HepG2 (cell line): ENCODE measurements around the gene CTNNA1. TPM values are rescaled to one million over a fixed set of nuclear protein-coding genes. Genes with fewer than 3 reads are reported as not detected.

Experiments
- ATAC-seq: fragments of 200-7000 bp; cut with Tn5 transposase; 3 replicates; pipeline ENCODE4 v1.9.1; 2020; ENCODE audit warnings: mild to moderate bottlenecking, moderate library complexity
- BruUV-seq: library from RNA; stranded (reverse); fragments of 400-500 nt; replicated peaks from 2 replicates; lab custom pipeline; 2021; lab: Mats Ljungman, UMichigan
- CTCF ChIA-PET: fragments of 300-600 bp; formaldehyde crosslinking; extraction: SDS; loops from one replicate; lab custom pipeline; 2021; ENCODE audit warnings: low total read pairs, inconsistent platforms, low intra/inter-chr PET ratio; lab: Yijun Ruan, JAX
- POLR2A ChIA-PET: fragments of 350-600 bp; sonication (Branson Sonifier 250); formaldehyde crosslinking; loops from one replicate; lab custom pipeline; 2020; ENCODE audit warnings: antibody characterized with exemption, inconsistent platforms; lab: Yijun Ruan, JAX
- DNase-seq: peaks from one replicate; pipeline ENCODE4 v3.0.0-alpha.2; 2015; ENCODE audit warnings: low spot score
- FAIRE-seq: peaks from 3 replicates; lab custom pipeline; 2011; peaks lifted over from hg19 to GRCh38; lab: Jason Lieb, UNC
- H2AFZ ChIP-seq: one replicate; pipeline ENCODE4 v1.6.1; 2011; ENCODE audit warnings: low read length, inconsistent platforms
- H3K27ac ChIP-seq: fragments of 300-600 bp; 3 replicates; pipeline ENCODE4 v1.8.0; 2011; ENCODE audit warnings: mixed run types, mild to moderate bottlenecking, mixed read lengths, low read length, inconsistent platforms; ENCODE audit not compliant: insufficient read depth; ENCODE audit errors: extremely low read length
- H3K27me3 ChIP-seq, 2 experiments: fragments of 200-600 bp in 1 of 2; 2 replicates in 1 of 2; 3 replicates in 1 of 2; pipeline versions ENCODE4 v1.6.0 to v1.8.0; 2011; ENCODE audit warnings: low read length in 2 of 2, mild to moderate bottlenecking in 2 of 2, moderate library complexity in 2 of 2, inconsistent platforms in 1 of 2; ENCODE audit not compliant: insufficient read depth in 2 of 2, control insufficient read depth in 1 of 2
- H3K36me3 ChIP-seq, 2 experiments: fragments of 200-600 bp in 1 of 2; replicated peaks in 1 of 2; 2 replicates in 1 of 2; 3 replicates in 1 of 2; pipeline versions ENCODE4 v1.5.1 to v1.8.0; 2011; ENCODE audit warnings: low read length in 2 of 2, inconsistent platforms in 1 of 2; ENCODE audit not compliant: insufficient read depth in 2 of 2, control insufficient read depth in 1 of 2
- H3K4me1 ChIP-seq: 2 replicates; pipeline ENCODE4 v1.5.1; 2012; ENCODE audit warnings: low read length, inconsistent platforms; ENCODE audit not compliant: insufficient read depth
- H3K4me2 ChIP-seq: 2 replicates; pipeline ENCODE4 v1.6.0; 2011; ENCODE audit warnings: low read depth, low read length, inconsistent platforms
- H3K4me3 ChIP-seq, 3 experiments: fragments of 200-600 bp in 1 of 3; sonication (generic), shearing (Covaris generic) in 1 of 3; replicated peaks in 1 of 3; 2 replicates each; pipeline ENCODE4 v1.5.1; 2011 to 2016; ENCODE audit warnings: low read length in 3 of 3, inconsistent platforms in 2 of 3, low read depth in 2 of 3, mild to moderate bottlenecking in 2 of 3, control low read depth in 1 of 3, mixed read lengths in 1 of 3; ENCODE audit not compliant: insufficient read depth in 1 of 3
- H3K79me2 ChIP-seq: one replicate; pipeline ENCODE4 v1.6.1; 2011; ENCODE audit warnings: low read length, inconsistent platforms; ENCODE audit not compliant: insufficient read depth
- H3K9ac ChIP-seq: 2 replicates; pipeline ENCODE4 v1.6.0; 2011; ENCODE audit warnings: mild to moderate bottlenecking, low read depth, low read length, inconsistent platforms; ENCODE audit not compliant: insufficient read depth
- H3K9me3 ChIP-seq: 2 replicates; pipeline ENCODE4 v1.5.1; 2012; ENCODE audit warnings: mild to moderate bottlenecking, low read length
- H4K20me1 ChIP-seq: 2 replicates; pipeline ENCODE4 v1.6.0; 2011; ENCODE audit warnings: inconsistent platforms, mild to moderate bottlenecking, low read length, moderate library complexity; ENCODE audit not compliant: insufficient read depth
- ARID4A ChIP-seq: sonication (generic); formaldehyde crosslinking; IDR thresholded peaks from 2 replicates; pipeline ENCODE4 v1.5.0; 2020; ENCODE audit warnings: mild to moderate bottlenecking, missing genetic modification reagents, borderline replicate concordance
- FOSL2 ChIP-seq: sonication (generic); formaldehyde crosslinking; IDR thresholded peaks from 2 replicates; pipeline ENCODE4 v1.4.0; 2020; ENCODE audit warnings: missing genetic modification reagents
- GTF2F1 ChIP-seq: fragments of 150-350 bp; IDR thresholded peaks from 2 replicates; pipeline ENCODE4 v1.6.1; 2014; ENCODE audit warnings: low read length
- IKZF5 ChIP-seq: IDR thresholded peaks from 2 replicates; pipeline ENCODE4 v1.6.1; 2018; ENCODE audit warnings: missing genetic modification reagents, mild to moderate bottlenecking, missing compliant biosample characterization
- KAT7 ChIP-seq: IDR thresholded peaks from 2 replicates; pipeline ENCODE4 v1.6.1; 2018; ENCODE audit warnings: borderline replicate concordance, missing compliant biosample characterization
- MAZ ChIP-seq, 2 experiments: sonication (generic) in 1 of 2; formaldehyde crosslinking in 1 of 2; IDR thresholded peaks; 2 replicates each; pipeline versions ENCODE4 v1.5.0 to v1.6.1; 2012 to 2020; ENCODE audit warnings: low read depth in 2 of 2, mild to moderate bottlenecking in 2 of 2, borderline replicate concordance in 1 of 2, improper control_type of control experiment in 1 of 2, low read length in 1 of 2, missing genetic modification reagents in 1 of 2, moderate library complexity in 1 of 2
- NCOA1 ChIP-seq: sonication (generic); formaldehyde crosslinking; IDR thresholded peaks from 2 replicates; pipeline ENCODE4 v1.9.0; 2021; ENCODE audit warnings: missing genetic modification reagents
- SOX6 ChIP-seq, 2 experiments: fragments of 450-650 bp in 1 of 2; sonication (generic) in 1 of 2; formaldehyde crosslinking in 1 of 2; IDR thresholded peaks; 2 replicates each; pipeline versions ENCODE4 v1.4.0 to v1.6.1; 2017 to 2020; ENCODE audit warnings: antibody characterized with exemption in 1 of 2, mild to moderate bottlenecking in 1 of 2, missing genetic modification reagents in 1 of 2
- ZBTB43 ChIP-seq: sonication (generic); formaldehyde crosslinking; conservative IDR thresholded peaks from 2 replicates; pipeline ENCODE4 v1.4.0; 2020; ENCODE audit warnings: missing genetic modification reagents
- ZMAT5 ChIP-seq: sonication (generic); formaldehyde crosslinking; IDR thresholded peaks from 2 replicates; pipeline ENCODE4 v1.5.0; 2020; ENCODE audit warnings: mild to moderate bottlenecking, low read depth, missing genetic modification reagents, borderline replicate concordance
- ZNF343 ChIP-seq: sonication (generic); formaldehyde crosslinking; IDR thresholded peaks from 2 replicates; pipeline ENCODE4 v1.4.0; 2020; ENCODE audit warnings: mild to moderate bottlenecking, missing genetic modification reagents
- ZNF800 ChIP-seq: sonication (generic); formaldehyde crosslinking; IDR thresholded peaks from 2 replicates; pipeline ENCODE4 v1.4.0; 2020; ENCODE audit warnings: missing genetic modification reagents
- WGBS: methylation state at CpG from one replicate; pipeline ENCODE4 v1.1.6; 2017; ENCODE audit warnings: low lambda C conversion rate; 5-methylcytosine and 5-hydroxymethylcytosine counted together
- in situ Hi-C: cut with HindIII; loops from 2 replicates; pipeline ENCODE4 v1.10.0; 2017; ENCODE audit warnings: low pct_unique_long_range_greater_than_20kb; ENCODE audit not compliant: extremely low pct_ligation_motif_present
- intact Hi-C: fragments of 100-400 bp; cut with micrococcal nuclease; formaldehyde crosslinking; loops from one replicate; pipeline ENCODE4 v1.10.0; 2022; ENCODE audit not compliant: unreplicated experiment
- polyA plus RNA-seq, 8 experiments: library from polyadenylated mRNA; depleted of rRNA in 3 of 8; stranded (reverse) in 7 of 8; unstranded in 1 of 8; fragments of >200 nt; fragmentation: Illumina TruSeq in 4 of 8; extraction: Trizol in 4 of 8; gene quantifications; 2 replicates each; pipeline versions ENCODE4 v1.2.1 to v1.2.3, GENCODE V29; 2011 to 2016; ENCODE audit warnings: low read depth in 4 of 8, missing spikeins in 1 of 8, mixed read lengths in 1 of 8; ENCODE audit not compliant: insufficient read depth in 1 of 8
- total RNA-seq, 5 experiments: library from RNA; depleted of rRNA; stranded (reverse); fragments of >200 nt; fragmentation: Illumina TruSeq; extraction: Trizol; gene quantifications; 2 replicates each; pipeline ENCODE4 v1.2.3, GENCODE V29; 2016; ENCODE audit warnings: low read depth in 1 of 5

CTNNA1 gene
- total and polyA plus RNA-seq, 2 of the 13 experiments (the other 11 are each of a cell fraction or from before 2014, with no cell fraction given): 66.8 to 162 TPM

- no peak for TF ChIP-seq ZNF800 (CRISPR knock-in tag)
- no peak for TF ChIP-seq ZMAT5 (CRISPR knock-in tag)
- TF ChIP-seq NCOA1 (CRISPR knock-in tag): no peak
- TF ChIP-seq IKZF5 (CRISPR knock-in tag): no peak
- no peak for TF ChIP-seq GTF2F1
- no peak for TF ChIP-seq ZBTB43 (CRISPR knock-in tag)
- TF ChIP-seq ZNF343 (CRISPR knock-in tag): no peak
- TF ChIP-seq, all 625 proteins: peak for 0
Observed at GRCh38 chr5:138745268-138745667, 8.0 kb upstream of the CTNNA1 start (continued).

- in situ Hi-C loops: no loop called here
- no peak for ATAC-seq
- H3K27ac ChIP-seq: no peak overlapping the region
- no peaks in the 10 kb centered on the region for H3K9me3 ChIP-seq
- intact Hi-C loops: no loop called here
- H2AFZ ChIP-seq: peak overlapping the region; percentile 15
- H4K20me1 ChIP-seq: no peaks in the 10 kb centered on the region
- no peaks in the 10 kb centered on the region for H3K36me3 ChIP-seq
- WGBS: 2% methylated on average over 5 of the region's 6 CpGs
- BruUV-seq: no TSS peak
- peak overlapping the region; percentile 67 for H3K4me2 ChIP-seq
- H3K79me2 ChIP-seq: no peaks in the 10 kb centered on the region
- CTCF ChIA-PET: no interaction called here
- POLR2A ChIA-PET: interaction anchor here (0.7 kb wide), 1 partner anchor 171 kb away, joined by 3 read pairs; no protein-coding TSS in a partner anchor
- 0 out of 2 replicates have a peak overlapping the region, but pooled peaks have one; percentile 1 for H3K9ac ChIP-seq
- DNase-seq: no peak
- no peaks in the 10 kb centered on the region for H3K27me3 ChIP-seq
- H3K4me3 ChIP-seq: peak overlapping the region in 1 of 3 experiments; percentile 20; a peak in 1 of 6 replicates
- peaks cover 17% of the 10 kb centered on the region for H3K4me1 ChIP-seq
- peak; percentile 49 for FAIRE-seq
- TF ChIP-seq SOX6 (IDR thresholded peaks at IDR 0.05) (no peak), SOX6 (CRISPR knock-in tag; IDR thresholded peaks at IDR 0.05) (peak; percentile 36; the same call in 1 of the 2 replicates), FOSL2 (CRISPR knock-in tag) (peak; percentile 88), ARID4A (CRISPR knock-in tag) (peak; percentile 24; the same call in 1 of the 2 replicates), MAZ (IDR thresholded peaks at IDR 0.05; ENCODE audit: borderline replicate concordance, low read depth, low read length) (no peak), MAZ (CRISPR knock-in tag; IDR thresholded peaks at IDR 0.05; ENCODE audit: low read depth) (0 out of 2 replicates have a peak, but pooled peaks have one; percentile 30), KAT7 (CRISPR knock-in tag) (no peak)
Observed at GRCh38 chr5:138748630-138749081, 4.6 kb upstream of the CTNNA1 start.
